NCI-H69 (cell line): Measurements from ENCODE around the gene PRKD1.
"Not testable (repeated sequence)": the region's sequence is repeated elsewhere in the genome, so short reads cannot be mapped to it uniquely, and the experiment has no call there.

Experiments used
- DNase-seq: peaks from one replicate; lab custom pipeline; 2025; lab: John Stamatoyannopoulos, UW

The PRKD1 gene

DNA sequence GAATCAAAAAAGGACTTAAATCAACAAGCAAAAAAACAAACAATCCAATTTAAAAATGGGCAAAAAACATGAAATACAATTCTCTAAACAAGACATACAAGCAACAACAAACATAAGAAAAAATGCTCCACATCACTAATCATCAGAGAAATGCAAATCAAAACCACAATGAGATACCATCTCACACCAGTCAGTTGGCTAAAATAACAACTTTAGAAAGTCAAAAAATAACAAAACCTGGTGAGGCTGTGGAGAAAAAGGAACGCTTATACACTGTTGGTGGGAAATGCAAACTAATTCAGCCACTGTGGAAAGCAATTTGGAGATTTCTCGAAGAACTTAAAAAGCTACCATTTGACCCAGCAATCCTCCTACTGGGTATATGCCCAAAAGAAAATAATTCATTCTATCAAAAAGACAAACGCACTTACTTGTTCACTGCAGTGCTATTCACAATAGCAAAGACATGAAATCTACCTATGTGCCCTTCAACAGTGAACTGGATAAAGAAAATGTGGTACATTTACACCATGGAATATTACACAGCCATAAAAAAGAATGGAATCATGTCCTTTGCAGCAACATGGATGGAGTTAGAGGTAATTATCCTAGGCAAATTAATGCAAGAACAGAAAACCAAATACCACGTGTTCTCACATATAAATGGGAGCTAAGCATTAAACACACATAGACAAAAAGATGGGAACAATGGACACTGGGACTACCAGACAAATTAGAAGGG lies 26.9 kb downstream of the PRKD1 start:
- no peak for DNase-seq

GRCh38 chr14:29898470-29898869 lies 29.2 kb downstream of the PRKD1 start:
- DNase-seq, result peak; percentile 76

- peak; percentile 50 for DNase-seq
Measured at GRCh38 chr14:29897181-29897580, 30.5 kb downstream of the PRKD1 start.

DNA sequence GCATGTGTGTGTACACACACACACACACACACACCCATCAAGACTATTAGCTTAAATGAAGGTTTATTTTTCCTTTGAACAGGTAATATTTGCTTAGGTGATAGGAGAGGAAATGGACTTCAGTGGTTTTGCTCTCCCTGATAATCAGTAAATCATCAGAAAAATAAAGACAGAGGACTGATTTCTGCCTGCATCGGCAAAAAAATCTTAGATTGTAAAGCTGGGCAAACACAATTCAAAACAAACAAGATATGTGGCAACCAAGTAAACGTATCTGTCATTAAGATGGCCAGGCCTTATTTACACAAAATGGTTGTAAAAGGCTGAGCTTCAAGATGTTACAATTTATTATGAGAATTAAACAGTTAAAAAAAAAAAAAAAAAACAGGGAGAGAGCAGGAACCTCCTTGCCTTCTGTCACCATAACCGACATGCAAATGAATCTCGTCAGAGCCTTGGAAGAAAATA lies 31.3 kb downstream of the PRKD1 start:
- DNase-seq, result peak; percentile 88

DNA sequence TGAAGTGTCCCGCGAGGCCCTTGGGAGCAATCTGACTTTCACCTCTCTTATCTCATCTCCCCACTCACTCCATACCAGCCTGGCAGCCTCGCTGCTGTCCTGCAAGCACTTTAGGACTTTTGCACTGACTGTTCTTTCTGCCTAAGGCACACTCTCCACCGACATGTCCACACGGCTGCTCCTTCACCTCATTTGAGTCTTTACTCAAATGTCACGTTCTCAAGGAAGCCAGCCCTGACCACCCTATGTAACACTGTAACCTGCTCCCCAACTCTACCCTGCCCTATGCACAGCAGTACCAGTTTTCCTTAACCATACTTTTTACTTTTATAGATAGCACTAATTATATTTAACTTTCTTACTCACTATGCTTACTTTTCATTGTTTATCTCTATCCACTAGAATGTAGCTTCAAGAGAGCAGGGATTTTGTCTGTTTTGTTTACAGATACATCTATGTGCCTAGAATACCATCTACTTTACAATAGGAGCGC lies 32.0 kb downstream of the PRKD1 start:
- peak; percentile 78 for DNase-seq

- DNase-seq, result peak; percentile 50
Measured at GRCh38 chr14:29893989-29894388, 33.7 kb downstream of the PRKD1 start.

DNA sequence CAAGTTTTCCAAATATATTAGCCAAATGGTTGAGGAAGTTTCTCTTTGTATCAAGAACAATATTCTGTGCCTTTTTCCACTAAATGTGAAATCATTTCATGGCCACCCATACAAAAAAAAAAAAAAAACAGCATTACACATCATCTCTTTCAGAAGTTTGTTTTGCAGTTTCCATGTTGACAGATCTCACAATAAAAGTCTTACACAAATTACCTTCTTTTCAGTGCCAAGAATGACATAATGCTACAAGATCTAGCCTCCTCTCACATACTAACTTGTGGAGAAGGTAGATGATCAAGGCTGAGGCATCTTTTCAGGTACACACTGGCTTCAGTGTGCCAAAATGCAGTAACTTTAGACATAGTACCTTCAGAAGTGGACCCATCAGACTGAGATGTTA lies 35.3 kb downstream of the PRKD1 start:
- peak; percentile 47 for DNase-seq

DNA sequence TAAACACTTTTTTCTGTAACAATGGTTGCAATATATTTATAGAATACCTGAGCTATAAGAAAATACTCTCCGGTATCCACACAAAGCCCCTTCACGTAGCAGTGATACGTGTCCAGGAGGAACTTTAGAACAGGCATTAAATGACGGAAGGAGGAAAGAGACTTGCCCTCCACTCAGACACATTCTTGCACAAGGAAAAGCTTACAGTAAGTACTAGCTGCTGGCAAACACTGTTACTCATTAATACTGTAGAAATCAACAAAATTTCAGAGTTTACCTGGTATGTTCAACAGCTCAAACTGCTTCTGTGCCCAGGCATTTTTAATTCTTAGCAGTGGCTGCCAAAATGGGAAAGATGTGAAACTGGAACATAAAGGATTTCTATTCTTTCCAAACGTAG lies 41.7 kb downstream of the PRKD1 start:
- DNase-seq, result no peak

DNA sequence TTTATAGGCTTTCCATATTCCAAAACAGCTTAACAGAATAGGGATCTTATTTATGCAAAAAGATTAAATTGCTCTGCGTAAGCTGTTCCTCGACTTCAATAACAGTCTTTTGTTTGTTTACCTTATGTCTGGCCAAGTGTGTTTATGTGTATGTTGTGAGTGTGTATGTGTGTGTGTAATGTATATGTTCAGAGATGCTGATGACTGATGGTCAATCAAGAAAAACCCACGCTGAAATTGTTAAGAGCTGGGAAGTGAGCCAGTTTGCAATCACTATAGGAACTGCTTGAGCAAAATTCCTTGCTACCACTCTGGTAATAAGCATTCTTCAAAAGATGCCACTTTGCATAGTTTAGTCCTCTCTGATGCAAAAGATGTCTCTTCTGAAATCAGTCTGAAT lies 59.6 kb downstream of the PRKD1 start:
- DNase-seq, result peak; percentile 73

DNA sequence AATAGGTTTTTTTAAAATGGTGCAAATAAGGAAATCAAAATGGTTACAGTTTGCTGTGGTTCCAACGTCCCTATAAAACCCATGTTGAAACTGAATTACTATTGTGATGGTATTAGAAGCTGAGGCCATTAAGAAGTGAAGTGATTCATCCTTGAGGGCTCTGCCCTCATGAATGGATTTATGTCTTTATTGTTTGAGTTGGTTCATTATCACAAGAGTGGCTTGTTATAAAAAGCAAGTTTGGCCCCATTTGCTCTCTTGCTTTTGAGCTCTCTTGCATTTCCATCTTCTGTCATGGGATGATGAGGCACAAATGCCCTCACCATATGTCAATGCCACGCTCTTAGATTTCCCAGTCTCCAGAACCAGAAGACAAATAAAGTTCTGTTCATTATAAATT lies 62.3 kb downstream of the PRKD1 start:
- peak; percentile 93 for DNase-seq

DNA sequence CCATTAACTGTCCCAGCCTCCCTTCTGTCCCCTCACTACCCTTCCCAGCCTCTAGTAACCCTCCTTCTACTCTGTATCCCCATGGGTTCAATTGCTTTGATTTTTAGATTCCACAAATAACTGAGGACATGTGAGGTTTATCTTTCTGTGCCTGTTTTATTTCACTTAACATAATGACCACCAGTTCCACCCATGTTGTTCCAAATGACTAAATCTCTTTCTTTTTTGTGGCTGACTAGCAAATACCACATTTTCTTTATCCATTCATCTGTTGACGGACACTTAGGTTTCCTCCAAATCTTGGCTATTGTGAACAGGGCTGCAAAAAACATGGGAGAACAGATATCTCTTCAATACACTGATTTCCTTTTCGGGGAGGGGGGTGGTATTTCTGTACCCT lies 65.7 kb downstream of the PRKD1 start:
- DNase-seq, result no peak

DNA sequence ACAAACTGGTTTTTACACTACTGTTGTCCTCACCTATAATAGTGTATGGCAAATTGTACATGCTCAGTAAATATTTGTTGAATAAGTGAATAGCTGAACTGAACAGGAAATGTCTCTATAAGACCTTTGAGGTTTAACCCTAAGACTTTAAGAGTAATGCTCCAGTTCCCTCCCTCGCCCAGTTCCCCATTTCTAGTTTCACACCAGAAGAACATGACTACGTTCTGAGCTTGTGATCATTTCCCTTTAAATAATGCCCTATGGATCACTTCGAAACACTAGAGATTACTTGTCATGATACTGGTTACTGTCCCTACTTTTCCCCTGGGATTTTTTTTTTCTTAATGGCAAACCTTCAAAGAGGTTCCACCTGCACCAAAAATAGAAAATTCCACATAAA lies 69.3 kb downstream of the PRKD1 start:
- DNase-seq, result no peak

GRCh38 chr14:29857551-29857950 lies 70.1 kb downstream of the PRKD1 start:
- DNase-seq, result no peak

DNA sequence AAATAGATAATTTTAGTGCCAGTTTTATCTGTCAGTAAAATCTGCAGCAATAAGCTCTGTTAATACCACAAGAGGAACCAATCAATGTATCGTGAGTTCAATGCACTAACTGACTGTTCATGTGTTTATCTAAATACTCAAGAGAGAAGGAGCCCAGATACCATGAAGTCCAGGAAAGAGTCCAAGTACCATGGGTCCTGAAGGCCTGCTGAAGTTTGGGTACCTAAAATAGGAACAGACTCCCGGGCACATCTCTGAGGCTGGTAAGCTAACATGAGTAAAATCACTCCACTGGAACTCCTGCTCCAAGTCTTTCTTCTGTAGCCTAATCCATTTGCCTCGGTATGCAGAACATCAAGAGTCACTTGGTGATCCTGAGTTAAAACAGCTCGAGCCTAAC lies 71.1 kb downstream of the PRKD1 start:
- DNase-seq, result no peak

DNA sequence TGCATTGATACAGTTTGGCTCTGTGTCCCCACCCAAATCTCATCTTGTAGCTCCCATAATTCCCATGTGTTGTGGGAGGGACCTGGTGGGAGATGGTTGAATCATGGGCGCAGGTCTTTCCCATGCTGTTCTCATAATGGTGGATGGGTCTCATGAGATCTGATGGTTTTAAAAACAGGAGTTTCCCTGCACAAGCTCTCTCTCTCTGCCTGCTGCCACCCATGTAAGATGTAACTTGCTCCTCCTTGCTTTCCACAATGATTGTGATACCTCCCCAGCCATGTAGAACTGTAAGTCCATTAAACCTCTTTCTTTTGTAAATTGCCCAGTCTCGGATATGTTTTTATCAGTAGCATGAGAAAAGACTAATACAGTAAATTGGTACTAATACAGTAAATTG lies 74.0 kb downstream of the PRKD1 start:
- DNase-seq, result not testable (repeated sequence)

- peak; percentile 32 for DNase-seq
Measured at GRCh38 chr14:29853272-29853671, 74.4 kb downstream of the PRKD1 start.

GRCh38 chr14:29851397-29851796 lies 76.2 kb downstream of the PRKD1 start:
- DNase-seq, result no peak

DNA sequence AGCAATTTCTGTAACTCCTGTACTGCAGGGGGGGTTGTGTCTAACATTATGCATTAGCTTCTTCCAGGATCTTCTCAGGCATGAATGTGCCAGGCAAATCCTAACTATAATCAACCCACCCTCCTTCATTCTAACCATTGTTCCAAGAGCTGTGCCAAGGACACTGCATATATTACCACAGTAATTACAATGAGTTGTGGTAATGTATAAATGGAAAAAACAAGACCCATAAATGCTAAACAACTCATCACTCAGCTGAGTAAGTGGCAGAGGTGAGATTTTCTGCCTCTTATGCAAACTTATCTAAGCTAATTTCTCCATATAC lies 80.6 kb downstream of the PRKD1 start:
- DNase-seq, result no peak

GRCh38 chr14:29846339-29847055 lies 81.2 kb downstream of the PRKD1 start:
- peak; percentile 82 for DNase-seq

GRCh38 chr14:29843981-29844380 lies 83.7 kb downstream of the PRKD1 start:
- no peak for DNase-seq

- peak; percentile 45 for DNase-seq
Measured at GRCh38 chr14:29842228-29842627, 85.4 kb downstream of the PRKD1 start.

DNA sequence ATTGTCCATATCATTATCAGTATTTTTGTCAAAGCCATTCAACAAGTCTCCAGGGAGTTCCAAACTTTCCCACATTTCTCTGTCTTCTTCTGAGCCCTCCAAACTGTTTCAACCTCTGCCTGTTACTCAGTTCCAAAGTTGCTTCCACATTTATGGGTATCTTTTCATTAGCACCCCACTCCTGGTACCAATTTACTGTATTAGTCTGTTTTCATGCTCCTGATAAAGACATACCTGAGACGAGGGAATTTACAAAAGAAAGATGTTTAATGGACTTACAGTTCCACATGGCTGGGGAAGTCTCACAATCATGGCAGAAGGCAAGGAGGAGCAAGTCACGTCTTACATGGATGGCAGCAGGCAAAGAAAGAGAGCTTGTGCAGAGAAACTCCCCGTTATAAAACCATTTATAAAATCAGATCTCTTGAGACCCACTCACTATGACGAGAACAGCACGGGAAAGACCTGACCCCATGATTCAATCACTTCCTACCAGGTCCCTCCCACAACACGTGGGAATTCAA lies 87.2 kb downstream of the PRKD1 start:
- DNase-seq, result not testable (repeated sequence)

DNA sequence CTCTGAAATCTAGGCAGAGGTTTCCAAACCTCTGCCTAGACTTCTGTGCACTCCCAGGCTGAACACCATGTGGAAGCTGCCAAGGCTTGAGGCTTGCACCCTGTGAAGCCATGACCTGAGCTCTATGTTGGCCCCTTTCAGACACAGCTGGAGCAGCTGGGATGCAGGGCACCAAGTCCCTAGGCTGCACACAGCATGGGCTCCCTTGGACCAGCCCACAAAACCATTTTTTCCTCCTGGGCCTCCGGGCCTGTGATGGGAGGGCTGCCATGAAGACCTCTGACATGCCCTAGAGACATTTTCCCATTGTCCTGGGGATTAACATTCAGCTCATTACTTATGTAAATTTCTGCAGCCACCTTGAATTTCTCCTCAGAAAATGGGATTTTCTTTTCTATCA lies 88.0 kb downstream of the PRKD1 start:
- not testable (repeated sequence) for DNase-seq
